OCI-LY1 (cell line): Measurements from ENCODE around the gene SLC24A3.

Source experiments
- H2AFZ ChIP-seq: fragments of 200-600 bp; sonication (generic), shearing (Covaris generic); 2 replicates; pipeline ENCODE4 v1.6.0; 2014; ENCODE audit warnings: antibody characterized with exemption, mild to moderate bottlenecking, low read length
- H3F3A ChIP-seq: fragments of 200-600 bp; sonication (generic), shearing (Covaris generic); 2 replicates; pipeline ENCODE4 v1.6.0; 2014; ENCODE audit warnings: mild to moderate bottlenecking, antibody characterized with exemption, low read length, moderate library complexity; ENCODE audit not compliant: insufficient read depth
- H3K27ac ChIP-seq: fragments of 200-600 bp; sonication (generic); 2 replicates; pipeline ENCODE4 v1.5.1; 2014; ENCODE audit warnings: low read length, mixed run types, mild to moderate bottlenecking, low read depth; ENCODE audit not compliant: poor library complexity, severe bottlenecking
- H3K27me3 ChIP-seq: fragments of 200-600 bp; sonication (generic); 2 replicates; pipeline ENCODE4 v1.6.0; 2014; ENCODE audit warnings: antibody characterized with exemption, mild to moderate bottlenecking, low read length, moderate library complexity; ENCODE audit not compliant: insufficient read depth
- H3K36me3 ChIP-seq: fragments of 200-600 bp; sonication (generic); 2 replicates; pipeline ENCODE4 v1.6.1; 2014; ENCODE audit warnings: mild to moderate bottlenecking, antibody characterized with exemption, low read length, moderate library complexity, mixed read lengths; ENCODE audit not compliant: insufficient read depth
- H3K4me1 ChIP-seq: fragments of 200-600 bp; sonication (generic); 2 replicates; pipeline ENCODE4 v1.5.1; 2014; ENCODE audit warnings: mild to moderate bottlenecking, low read length, moderate library complexity; ENCODE audit not compliant: insufficient read depth, severe bottlenecking
- H3K4me2 ChIP-seq: fragments of 200-600 bp; sonication (generic), shearing (Covaris generic); 2 replicates; pipeline ENCODE4 v1.6.1; 2014; ENCODE audit warnings: low read length
- H3K4me3 ChIP-seq: fragments of 200-600 bp; sonication (generic); 2 replicates; pipeline ENCODE4 v1.5.1; 2014; ENCODE audit warnings: low read length, low read depth, mild to moderate bottlenecking, mixed read lengths; ENCODE audit not compliant: poor library complexity, severe bottlenecking
- H3K79me2 ChIP-seq: fragments of 200-600 bp; shearing (Covaris generic); 2 replicates; pipeline ENCODE4 v1.6.1; 2016; ENCODE audit warnings: mixed run types, low read length, mixed read lengths; ENCODE audit not compliant: insufficient read depth
- H3K9ac ChIP-seq: fragments of 200-600 bp; sonication (generic), shearing (Covaris generic); 2 replicates; pipeline ENCODE4 v1.6.1; 2014; ENCODE audit warnings: mild to moderate bottlenecking, low read length, mixed read lengths
- H3K9me2 ChIP-seq: fragments of 200-600 bp; sonication (generic), shearing (Covaris generic); 2 replicates; pipeline ENCODE4 v1.6.1; 2014; ENCODE audit warnings: low read depth, mild to moderate bottlenecking, low read length, mixed read lengths
- H3K9me3 ChIP-seq: fragments of 200-600 bp; shearing (Covaris generic); 2 replicates; pipeline ENCODE4 v1.6.1; 2014; ENCODE audit warnings: low read length, mixed read lengths
- H4K20me1 ChIP-seq: fragments of 200-600 bp; sonication (generic), shearing (Covaris generic); 2 replicates; pipeline ENCODE4 v1.6.0; 2016; ENCODE audit warnings: mild to moderate bottlenecking, low read length; ENCODE audit not compliant: insufficient read depth
- EZH2 ChIP-seq: fragments of 200-600 bp; sonication (generic), shearing (Covaris generic); IDR thresholded peaks from 2 replicates; pipeline ENCODE4 v1.8.0; 2017; ENCODE audit warnings: borderline replicate concordance, mixed run types, mild to moderate bottlenecking, antibody characterized with exemption, low read length, moderate library complexity, mixed read lengths
- TF ChIP-seq, protein P1 (sequence below): fragments of 200-600 bp; sonication (generic), shearing (Covaris generic); IDR thresholded peaks from 2 replicates; pipeline ENCODE4 v1.5.1; 2017; ENCODE audit warnings: mild to moderate bottlenecking, antibody characterized with exemption, low read length, moderate library complexity, mixed read lengths

SLC24A3 gene

DNA sequence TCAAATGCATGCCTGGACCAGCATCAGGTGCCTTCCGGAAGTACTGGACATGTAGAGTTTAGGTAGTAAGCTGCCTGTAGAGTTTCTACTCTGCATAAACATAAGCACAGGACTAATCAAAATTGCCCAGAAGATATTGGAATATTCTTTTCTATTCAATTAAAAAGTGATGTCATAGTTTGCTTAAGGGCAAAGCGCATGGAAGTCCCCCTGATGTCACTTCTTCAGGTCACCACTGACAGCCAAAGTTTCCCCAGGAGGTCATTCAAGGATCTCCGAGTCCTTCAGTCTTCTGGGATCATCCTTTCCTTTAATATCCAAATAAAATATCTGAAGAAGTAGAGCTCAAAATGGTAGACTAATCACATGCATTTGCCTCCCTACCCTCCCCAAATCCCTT lies 528.1 kb downstream of the SLC24A3 start:
- H3K9me3 ChIP-seq = no peaks in the 10 kb centered on the region
- no peak overlapping the region for H3K27ac ChIP-seq
- no peaks in the 10 kb centered on the region for H3F3A ChIP-seq
- H3K4me3 ChIP-seq = no peak overlapping the region
- H2AFZ ChIP-seq = no peak overlapping the region
- no peaks in the 10 kb centered on the region for H3K36me3 ChIP-seq
- no peaks in the 10 kb centered on the region for H4K20me1 ChIP-seq
- no peaks in the 10 kb centered on the region for H3K4me1 ChIP-seq
- no peak overlapping the region for H3K9ac ChIP-seq
- H3K79me2 ChIP-seq = no peaks in the 10 kb centered on the region
- H3K9me2 ChIP-seq = no peaks in the 10 kb centered on the region
- no peak for TF ChIP-seq EZH2
- TF ChIP-seq, protein P1, sequence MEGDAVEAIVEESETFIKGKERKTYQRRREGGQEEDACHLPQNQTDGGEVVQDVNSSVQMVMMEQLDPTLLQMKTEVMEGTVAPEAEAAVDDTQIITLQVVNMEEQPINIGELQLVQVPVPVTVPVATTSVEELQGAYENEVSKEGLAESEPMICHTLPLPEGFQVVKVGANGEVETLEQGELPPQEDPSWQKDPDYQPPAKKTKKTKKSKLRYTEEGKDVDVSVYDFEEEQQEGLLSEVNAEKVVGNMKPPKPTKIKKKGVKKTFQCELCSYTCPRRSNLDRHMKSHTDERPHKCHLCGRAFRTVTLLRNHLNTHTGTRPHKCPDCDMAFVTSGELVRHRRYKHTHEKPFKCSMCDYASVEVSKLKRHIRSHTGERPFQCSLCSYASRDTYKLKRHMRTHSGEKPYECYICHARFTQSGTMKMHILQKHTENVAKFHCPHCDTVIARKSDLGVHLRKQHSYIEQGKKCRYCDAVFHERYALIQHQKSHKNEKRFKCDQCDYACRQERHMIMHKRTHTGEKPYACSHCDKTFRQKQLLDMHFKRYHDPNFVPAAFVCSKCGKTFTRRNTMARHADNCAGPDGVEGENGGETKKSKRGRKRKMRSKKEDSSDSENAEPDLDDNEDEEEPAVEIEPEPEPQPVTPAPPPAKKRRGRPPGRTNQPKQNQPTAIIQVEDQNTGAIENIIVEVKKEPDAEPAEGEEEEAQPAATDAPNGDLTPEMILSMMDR = no peak
- no peak overlapping the region for H3K4me2 ChIP-seq
- no peaks in the 10 kb centered on the region; the same call in 1 of the 2 replicates for H3K27me3 ChIP-seq

DNA sequence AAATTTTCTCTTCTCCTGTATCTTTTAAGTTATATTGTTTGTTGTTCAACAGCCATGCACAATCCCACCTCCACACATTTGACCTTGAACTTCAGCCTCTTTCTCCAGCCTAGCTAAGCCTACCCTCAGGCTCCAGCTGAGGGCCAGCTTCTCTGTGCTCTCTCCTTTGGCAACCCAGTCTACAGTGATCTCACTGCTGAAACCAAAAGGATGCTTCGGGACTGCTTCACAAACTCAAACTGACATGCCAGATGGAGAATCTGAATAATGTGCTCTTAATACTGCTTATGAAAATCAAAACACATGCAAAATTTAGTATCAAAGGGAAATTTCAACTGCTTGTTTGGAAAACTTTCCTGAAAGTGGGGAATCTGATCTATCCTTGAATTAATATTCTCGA lies 529.5 kb downstream of the SLC24A3 start:
- Histone ChIP-seq H3K4me1 (no peaks in the 10 kb centered on the region), H3K27me3 (no peaks in the 10 kb centered on the region; the same call in 1 of the 2 replicates), H2AFZ (no peak overlapping the region), H3K9me2 (no peaks in the 10 kb centered on the region), H4K20me1 (no peaks in the 10 kb centered on the region), H3K36me3 (no peaks in the 10 kb centered on the region), H3K9ac (no peak overlapping the region), H3K4me2 (no peak overlapping the region), H3K9me3 (no peaks in the 10 kb centered on the region), H3K4me3 (no peak overlapping the region), H3F3A (no peaks in the 10 kb centered on the region), H3K27ac (no peak overlapping the region), H3K79me2 (no peaks in the 10 kb centered on the region)
- TF ChIP-seq, protein P1 = no peak
- TF ChIP-seq EZH2 = no peak

DNA sequence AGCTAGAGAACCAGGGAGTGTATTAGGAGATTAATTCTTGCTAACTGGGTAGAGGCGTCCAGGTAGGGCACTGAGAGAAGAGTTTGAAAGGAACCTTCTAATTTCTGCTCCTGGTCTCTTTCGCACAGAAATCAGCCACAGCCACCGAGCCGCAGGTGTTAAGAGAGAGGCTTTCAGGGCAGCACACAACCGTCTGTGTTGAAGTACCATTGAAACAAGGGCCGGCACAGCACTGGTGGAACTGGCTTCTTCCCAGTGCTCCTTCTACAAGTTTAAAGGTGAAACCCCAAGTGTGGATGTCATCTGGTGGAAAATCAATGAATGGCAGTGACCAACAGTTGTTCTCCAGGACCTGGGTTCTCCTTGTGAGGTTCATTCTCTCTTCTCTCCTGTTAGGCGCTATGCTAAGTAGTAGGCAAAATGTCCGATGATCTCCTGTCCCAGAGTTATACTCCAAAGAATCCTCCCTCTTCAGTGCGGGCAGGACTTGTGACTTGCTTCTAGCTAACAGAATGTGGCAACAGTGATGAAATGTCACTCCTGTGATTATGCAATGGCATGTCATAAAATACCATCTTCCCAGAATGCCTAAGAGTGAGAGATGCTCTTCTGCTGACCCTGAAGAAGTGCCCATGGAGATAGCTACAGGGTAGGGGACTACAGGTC lies 530.7 kb downstream of the SLC24A3 start:
- H3K4me3 ChIP-seq = no peak overlapping the region
- no peaks in the 10 kb centered on the region; the same call in 1 of the 2 replicates for H3K27me3 ChIP-seq
- H4K20me1 ChIP-seq = no peaks in the 10 kb centered on the region
- H3K9me3 ChIP-seq = no peaks in the 10 kb centered on the region
- no peak overlapping the region for H2AFZ ChIP-seq
- no peaks in the 10 kb centered on the region for H3K4me1 ChIP-seq
- no peaks in the 10 kb centered on the region for H3K79me2 ChIP-seq
- TF ChIP-seq, protein P1 = no peak
- TF ChIP-seq EZH2 = no peak
- no peak overlapping the region for H3K9ac ChIP-seq
- H3K36me3 ChIP-seq = no peaks in the 10 kb centered on the region
- H3K4me2 ChIP-seq = no peak overlapping the region
- H3K27ac ChIP-seq = no peak overlapping the region
- no peaks in the 10 kb centered on the region for H3K9me2 ChIP-seq
- no peaks in the 10 kb centered on the region for H3F3A ChIP-seq
